NCI-H1105 (cell line): ENCODE data around the gene SEC14L2.
"Not testable (repeated sequence)": the region's sequence is repeated elsewhere in the genome, so short reads cannot be mapped to it uniquely, and the experiment has no call there.

ENCODE experiments used
- DNase-seq: peaks from one replicate; lab custom pipeline; 2025; lab: John Stamatoyannopoulos, UW

Gene SEC14L2

GRCh38 chr22:30455075-30455840 is 58.4 kb downstream of the SEC14L2 start:
- no peak for DNase-seq

GRCh38 chr22:30457981-30458380 is 61.2 kb downstream of the SEC14L2 start:
- DNase-seq, result no peak

GRCh38 chr22:30459181-30460052 is 62.6 kb downstream of the SEC14L2 start:
- no peak for DNase-seq

- no peak for DNase-seq
Observed at GRCh38 chr22:30460147-30460546, 63.3 kb downstream of the SEC14L2 start.

GRCh38 chr22:30460555-30460954 is 63.7 kb downstream of the SEC14L2 start:
- not testable (repeated sequence) for DNase-seq

- no peak for DNase-seq
Observed at GRCh38 chr22:30469165-30469564, 72.3 kb downstream of the SEC14L2 start.

GRCh38 chr22:30470655-30471054 is 73.8 kb downstream of the SEC14L2 start:
- no peak for DNase-seq

- no peak for DNase-seq
Observed at GRCh38 chr22:30471616-30472318, 74.9 kb downstream of the SEC14L2 start, which contains the start of gene SEC14L3. Gene SEC14L3 (minus strand): TSS chr22:30472017. CDS start chr22:30471958, 59 bp downstream.

- no peak for DNase-seq
Observed at GRCh38 chr22:30472994-30473720, 76.3 kb downstream of the SEC14L2 start.

- no peak for DNase-seq
Observed at GRCh38 chr22:30474121-30474520, 77.3 kb downstream of the SEC14L2 start.
